Colonic mucosa (tissue), 4 donors: ENCODE measurements around the gene IGSF6. TPM values are rescaled to one million over a fixed set of nuclear protein-coding genes. Genes with fewer than 3 reads are reported as not detected.

Experiments
- DNase-seq: peaks from one replicate; pipeline ENCODE4 v3.0.0-alpha.2; 2020
- H3K27ac ChIP-seq: fragments of 200-600 bp; one replicate; pipeline ENCODE4 v1.8.0; 2021
- H3K27me3 ChIP-seq: fragments of 200-600 bp; one replicate; pipeline ENCODE4 v1.8.0; 2021
- H3K36me3 ChIP-seq: fragments of 200-600 bp; one replicate; pipeline ENCODE4 v1.8.0; 2021
- H3K4me1 ChIP-seq: fragments of 200-600 bp; one replicate; pipeline ENCODE4 v1.8.0; 2021; ENCODE audit warnings: mild to moderate bottlenecking
- H3K4me3 ChIP-seq: fragments of 200-600 bp; one replicate; pipeline ENCODE4 v1.8.0; 2021
- H3K9ac ChIP-seq, 2 donors: one replicate each; pipeline ENCODE4 v1.7.0; 2013; ENCODE audit warnings: control low read depth in 2 of 2, low read depth in 2 of 2, low read length in 2 of 2
- H3K9me3 ChIP-seq: fragments of 200-600 bp; one replicate; pipeline ENCODE4 v1.8.0; 2021
- CTCF ChIP-seq: fragments of 200-600 bp; IDR thresholded peaks from one replicate; pipeline ENCODE4 v1.8.0; 2022; ENCODE audit warnings: antibody characterized with exemption, mild to moderate bottlenecking
- intact Hi-C: fragments of 100-400 bp; cut with DNase I; formaldehyde crosslinking; loops from one replicate; pipeline ENCODE4 v1.14.1; 2022
- total RNA-seq, 2 donors: library from RNA; stranded (reverse); fragmentation: NEBNext Ultra II Directional in 1 of 2; extraction: Animal tissue kit (Norgen Biotek cat#: 25700) in 1 of 2; gene quantifications; one replicate each; pipeline ENCODE4 v1.2.1, GENCODE V29; 2021
- donor health status: healthy.
- donor health status: DM: no; HTN: no; CAD: no.
- donor health status: DM: no; HTN: no; CAD: no.

The IGSF6 gene
- total RNA-seq, 2 donors from 2014 or later, result 2.7 to 4.7 TPM

- intact Hi-C loops, result no loop called here
- Histone ChIP-seq H3K36me3 (peaks cover 6% of the 10 kb centered on the region), H3K4me1 (no peaks in the 10 kb centered on the region), H3K9ac (no peak overlapping the region), H3K27me3 (no peaks in the 10 kb centered on the region), H3K4me3 (no peak overlapping the region), H3K27ac (no peak overlapping the region), H3K9me3 (no peaks in the 10 kb centered on the region)
- no peak for TF ChIP-seq CTCF
- no peak for DNase-seq
These were observed 23.6 kb downstream of the IGSF6 start for GRCh38 chr16:21628772-21629171.

- DNase-seq, result no peak
- Histone ChIP-seq H3K36me3 (peaks cover 6% of the 10 kb centered on the region), H3K4me3 (no peak overlapping the region), H3K9me3 (no peaks in the 10 kb centered on the region), H3K27ac (no peak overlapping the region), H3K27me3 (no peaks in the 10 kb centered on the region), H3K9ac (no peak overlapping the region), H3K4me1 (no peaks in the 10 kb centered on the region)
- intact Hi-C loops, result no loop called here
- no peak for TF ChIP-seq CTCF
These were observed 24.2 kb downstream of the IGSF6 start for GRCh38 chr16:21628121-21628726.

- Histone ChIP-seq H3K9ac (no peak overlapping the region), H3K36me3 (peaks cover 6% of the 10 kb centered on the region), H3K27me3 (no peaks in the 10 kb centered on the region), H3K4me1 (no peaks in the 10 kb centered on the region), H3K27ac (peak overlapping the region; percentile 47), H3K9me3 (no peaks in the 10 kb centered on the region), H3K4me3 (no peak overlapping the region)
- intact Hi-C loops, result no loop called here
- TF ChIP-seq CTCF, result no peak
- no peak for DNase-seq
These were observed 25.6 kb downstream of the IGSF6 start for GRCh38 chr16:21626659-21627277.

- no peaks in the 10 kb centered on the region for H3K27me3 ChIP-seq
- intact Hi-C loops, result no loop called here
- peaks cover 6% of the 10 kb centered on the region for H3K36me3 ChIP-seq
- no peak overlapping the region for H3K27ac ChIP-seq
- H3K9ac ChIP-seq, result no peak overlapping the region
- TF ChIP-seq CTCF, result no peak
- no peaks in the 10 kb centered on the region for H3K9me3 ChIP-seq
- DNase-seq, result no peak
- no peak overlapping the region for H3K4me3 ChIP-seq
- no peaks in the 10 kb centered on the region for H3K4me1 ChIP-seq
These were observed 27.4 kb downstream of the IGSF6 start for GRCh38 chr16:21625026-21625425.

GRCh38 chr16:21622545-21622944 is 29.9 kb downstream of the IGSF6 start:
- Histone ChIP-seq H3K27ac (no peak overlapping the region), H3K36me3 (no peaks in the 10 kb centered on the region)
- intact Hi-C loops, result no loop called here

More at GRCh38 chr16:21622545-21622944, 29.9 kb downstream of the IGSF6 start:
- no peak for DNase-seq
- Histone ChIP-seq H3K4me3 (no peak overlapping the region), H3K4me1 (no peaks in the 10 kb centered on the region), H3K9ac (no peak overlapping the region), H3K27me3 (no peaks in the 10 kb centered on the region), H3K9me3 (no peaks in the 10 kb centered on the region)
- TF ChIP-seq CTCF, result no peak
